Neural cell (in vitro differentiated cells): ENCODE measurements around the gene HOXD8. TPM values are rescaled to one million over a fixed set of nuclear protein-coding genes. Genes with fewer than 3 reads are reported as not detected.

Source experiments
- H2AFZ ChIP-seq: fragments of 200-600, 300-800 bp; sonication (generic), shearing (Covaris generic); 2 replicates; pipeline ENCODE4 v1.6.0; 2014; ENCODE audit warnings: low read depth, mild to moderate bottlenecking, antibody characterized with exemption, low read length, moderate library complexity
- H3F3A ChIP-seq: fragments of 200-600 bp; shearing (Covaris generic); 2 replicates; pipeline ENCODE4 v1.6.1; 2016; ENCODE audit warnings: mild to moderate bottlenecking, moderate library complexity, mixed read lengths, antibody characterized with exemption, low read length; ENCODE audit not compliant: insufficient read depth, poor library complexity, severe bottlenecking
- H3K27ac ChIP-seq: fragments of 200-600, 300-800 bp; sonication (generic), shearing (Covaris generic); 2 replicates; pipeline ENCODE4 v1.5.1; 2014; ENCODE audit warnings: mild to moderate bottlenecking, low read length, moderate library complexity
- H3K27me3 ChIP-seq: fragments of 300-800, 200-600 bp; sonication (generic), shearing (Covaris generic); 2 replicates; pipeline ENCODE4 v1.6.0; 2014; ENCODE audit warnings: mild to moderate bottlenecking, low read depth, low read length, moderate library complexity; ENCODE audit not compliant: insufficient read depth
- H3K36me3 ChIP-seq: fragments of 300-800, 200-600 bp; sonication (generic), shearing (Covaris generic); 2 replicates; pipeline ENCODE4 v1.5.1; 2014; ENCODE audit warnings: mild to moderate bottlenecking, antibody characterized with exemption, low read length, moderate library complexity; ENCODE audit not compliant: insufficient read depth
- H3K4me2 ChIP-seq: fragments of 300-800, 200-600 bp; sonication (generic), shearing (Covaris generic); 2 replicates; pipeline ENCODE4 v1.6.0; 2014; ENCODE audit warnings: mild to moderate bottlenecking, low read length
- H3K4me3 ChIP-seq: fragments of 300-800, 200-600 bp; sonication (generic), shearing (Covaris generic); 2 replicates; pipeline ENCODE4 v1.5.1; 2014; ENCODE audit warnings: mild to moderate bottlenecking, low read length, moderate library complexity
- H3K79me2 ChIP-seq: fragments of 200-600 bp; shearing (Covaris generic); replicated peaks from 2 replicates; pipeline ENCODE4 v1.6.0; 2014; ENCODE audit warnings: mild to moderate bottlenecking, low read length, moderate library complexity; ENCODE audit not compliant: insufficient read depth
- H3K9ac ChIP-seq: fragments of 300-800, 200-600 bp; sonication (generic), shearing (Covaris generic); 2 replicates; pipeline ENCODE4 v1.6.1; 2016; ENCODE audit warnings: mild to moderate bottlenecking, low read length, mixed read lengths
- H3K9me2 ChIP-seq: fragments of 200-600 bp; shearing (Covaris generic); 2 replicates; pipeline ENCODE4 v1.6.1; 2016; ENCODE audit warnings: mild to moderate bottlenecking, low read length, mixed read lengths; ENCODE audit not compliant: insufficient read depth
- H3K9me3 ChIP-seq: fragments of 200-600, 300-800 bp; sonication (generic), shearing (Covaris generic); 2 replicates; pipeline ENCODE4 v1.6.1; 2016; ENCODE audit warnings: mild to moderate bottlenecking, mixed run types, low read length, moderate library complexity, mixed read lengths
- H4K20me1 ChIP-seq: fragments of 200-600 bp; shearing (Covaris generic); 2 replicates; pipeline ENCODE4 v1.6.1; 2016; ENCODE audit warnings: mild to moderate bottlenecking, mixed run types; ENCODE audit not compliant: insufficient read depth
- EP300 ChIP-seq: fragments of 450-650 bp; conservative IDR thresholded peaks from 2 replicates; pipeline ENCODE4 v1.6.1; 2014; ENCODE audit warnings: antibody characterized with exemption, mild to moderate bottlenecking, moderate library complexity; ENCODE audit not compliant: poor library complexity, severe bottlenecking
- EZH2 ChIP-seq: fragments of 200-600, 300-800 bp; shearing (Covaris generic), sonication (generic); IDR thresholded peaks from 2 replicates; pipeline ENCODE4 v1.6.1; 2014; ENCODE audit warnings: antibody characterized with exemption, low read length, borderline replicate concordance, mild to moderate bottlenecking; ENCODE audit not compliant: insufficient read depth, poor library complexity, severe bottlenecking
- MXI1 ChIP-seq: fragments of 450-650 bp; conservative IDR thresholded peaks from 2 replicates; pipeline ENCODE4 v1.6.1; 2014; ENCODE audit warnings: antibody characterized with exemption, mild to moderate bottlenecking; ENCODE audit not compliant: poor library complexity, severe bottlenecking
- POLR2AphosphoS5 ChIP-seq: IDR thresholded peaks from 2 replicates; pipeline ENCODE4 v1.6.1; 2012
- RAD21 ChIP-seq: fragments of 450-650 bp; conservative IDR thresholded peaks from 2 replicates; pipeline ENCODE4 v1.6.1; 2014; ENCODE audit warnings: antibody characterized with exemption, mild to moderate bottlenecking, moderate library complexity
- REST ChIP-seq: IDR thresholded peaks from 2 replicates; pipeline ENCODE4 v1.6.1; 2012; ENCODE audit warnings: borderline replicate concordance
- SMC3 ChIP-seq: fragments of 450-650 bp; conservative IDR thresholded peaks from 2 replicates; pipeline ENCODE4 v1.6.1; 2014; ENCODE audit warnings: antibody characterized with exemption, mild to moderate bottlenecking, moderate library complexity; ENCODE audit not compliant: poor library complexity
- TAF1 ChIP-seq: IDR thresholded peaks from 2 replicates; pipeline ENCODE4 v1.6.1; 2012; ENCODE audit warnings: low read depth
- polyA plus RNA-seq: library from polyadenylated mRNA; depleted of rRNA; stranded (reverse); fragments of >200 nt; gene quantifications from 2 replicates; pipeline ENCODE4 v1.2.3, GENCODE V29; 2014
- TF ChIP-seq, protein P1 (sequence below): fragments of 450-650 bp; IDR thresholded peaks from 2 replicates; pipeline ENCODE4 v1.5.1; 2014; ENCODE audit warnings: antibody characterized with exemption, mild to moderate bottlenecking, moderate library complexity; ENCODE audit not compliant: poor library complexity, severe bottlenecking

Gene HOXD8
- polyA plus RNA-seq, 1 donor from 2014 or later = not detected

GRCh38 chr2:176117823-176118371 lies 11.6 kb upstream of the HOXD8 start:
- H3F3A ChIP-seq = no peaks in the 10 kb centered on the region
- no peaks in the 10 kb centered on the region for H3K79me2 ChIP-seq
- no peak overlapping the region for H3K4me2 ChIP-seq
- no peaks in the 10 kb centered on the region for H3K9me2 ChIP-seq
- no peak overlapping the region for H2AFZ ChIP-seq
- H3K27me3 ChIP-seq = peaks cover 99% of the 10 kb centered on the region
- no peak overlapping the region for H3K9ac ChIP-seq
- peaks cover 27% of the 10 kb centered on the region for H3K9me3 ChIP-seq
- TF ChIP-seq POLR2AphosphoS5 (no peak), EP300 (no peak), EZH2 (no peak), RAD21 (no peak), REST (no peak), MXI1 (no peak), TAF1 (no peak), SMC3 (no peak)
- TF ChIP-seq, protein P1, sequence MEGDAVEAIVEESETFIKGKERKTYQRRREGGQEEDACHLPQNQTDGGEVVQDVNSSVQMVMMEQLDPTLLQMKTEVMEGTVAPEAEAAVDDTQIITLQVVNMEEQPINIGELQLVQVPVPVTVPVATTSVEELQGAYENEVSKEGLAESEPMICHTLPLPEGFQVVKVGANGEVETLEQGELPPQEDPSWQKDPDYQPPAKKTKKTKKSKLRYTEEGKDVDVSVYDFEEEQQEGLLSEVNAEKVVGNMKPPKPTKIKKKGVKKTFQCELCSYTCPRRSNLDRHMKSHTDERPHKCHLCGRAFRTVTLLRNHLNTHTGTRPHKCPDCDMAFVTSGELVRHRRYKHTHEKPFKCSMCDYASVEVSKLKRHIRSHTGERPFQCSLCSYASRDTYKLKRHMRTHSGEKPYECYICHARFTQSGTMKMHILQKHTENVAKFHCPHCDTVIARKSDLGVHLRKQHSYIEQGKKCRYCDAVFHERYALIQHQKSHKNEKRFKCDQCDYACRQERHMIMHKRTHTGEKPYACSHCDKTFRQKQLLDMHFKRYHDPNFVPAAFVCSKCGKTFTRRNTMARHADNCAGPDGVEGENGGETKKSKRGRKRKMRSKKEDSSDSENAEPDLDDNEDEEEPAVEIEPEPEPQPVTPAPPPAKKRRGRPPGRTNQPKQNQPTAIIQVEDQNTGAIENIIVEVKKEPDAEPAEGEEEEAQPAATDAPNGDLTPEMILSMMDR = no peak
- no peaks in the 10 kb centered on the region for H3K36me3 ChIP-seq
- H3K27ac ChIP-seq = no peak overlapping the region
- H3K4me3 ChIP-seq = no peak overlapping the region
- no peaks in the 10 kb centered on the region for H4K20me1 ChIP-seq

DNA sequence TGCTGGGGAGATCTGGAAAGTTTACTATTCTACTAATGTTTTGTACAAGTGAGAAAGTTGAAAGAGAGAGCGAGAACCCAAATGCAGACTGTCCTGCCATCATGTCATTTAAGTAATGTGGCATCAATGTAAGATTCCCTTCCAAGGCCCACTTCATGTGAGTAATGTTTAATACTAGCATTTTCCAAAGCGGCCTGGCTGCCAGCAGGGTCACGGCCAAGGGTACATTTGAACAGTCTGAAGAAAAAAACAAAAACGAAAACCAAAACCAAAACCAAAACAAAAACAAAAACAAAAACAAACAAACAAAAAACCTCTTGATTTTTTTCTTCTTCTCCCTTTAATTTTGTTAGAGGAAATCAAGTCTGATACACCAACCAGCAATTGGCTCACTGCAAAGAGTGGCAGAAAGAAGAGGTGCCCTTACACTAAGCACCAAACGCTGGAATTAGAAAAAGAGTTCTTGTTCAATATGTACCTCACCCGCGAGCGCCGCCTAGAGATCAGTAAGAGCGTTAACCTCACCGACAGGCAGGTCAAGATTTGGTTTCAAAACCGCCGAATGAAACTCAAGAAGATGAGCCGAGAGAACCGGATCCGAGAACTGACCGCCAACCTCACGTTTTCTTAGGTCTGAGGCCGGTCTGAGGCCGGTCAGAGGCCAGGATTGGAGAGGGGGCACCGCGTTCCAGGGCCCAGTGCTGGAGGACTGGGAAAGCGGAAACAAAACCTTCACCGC lies 10.7 kb upstream of the HOXD8 start:
- Histone ChIP-seq H3F3A (no peaks in the 10 kb centered on the region), H3K27ac (no peak overlapping the region), H3K79me2 (no peaks in the 10 kb centered on the region), H3K9me2 (no peaks in the 10 kb centered on the region), H3K36me3 (no peaks in the 10 kb centered on the region), H3K9me3 (peaks cover 22% of the 10 kb centered on the region), H3K4me3 (no peak overlapping the region), H3K4me2 (no peak overlapping the region), H2AFZ (no peak overlapping the region), H3K27me3 (peaks cover 99% of the 10 kb centered on the region), H3K9ac (no peak overlapping the region), H4K20me1 (no peaks in the 10 kb centered on the region)
- TF ChIP-seq POLR2AphosphoS5 (no peak), EZH2 (no peak), TAF1 (no peak), EP300 (no peak), MXI1 (no peak), RAD21 (no peak), SMC3 (no peak), REST (no peak)
- TF ChIP-seq, protein P1 = no peak
